ENCODE measurements around the gene SERTAD4. TPM values are rescaled to one million over a fixed set of nuclear protein-coding genes. Genes with fewer than 3 reads are reported as not detected.

SERTAD4 gene
- total and polyA plus RNA-seq, 2 experiments from 2014 or later, result 2.8 to 3.0 TPM

- H3K27ac ChIP-seq, result peak overlapping the region; percentile 82
- H4K20me1 ChIP-seq (ENCODE audit: insufficient read depth, poor library complexity, severe bottlenecking), result no peaks in the 10 kb centered on the region
- TF ChIP-seq EZH2 (IDR thresholded peaks at IDR 0.05; ENCODE audit: borderline replicate concordance), result no peak
- TF ChIP-seq EZH2phosphoT487 (IDR thresholded peaks at IDR 0.05; ENCODE audit: low read depth, severe bottlenecking, unreplicated experiment), result no peak
- no peak for TF ChIP-seq CTCF (IDR thresholded peaks at IDR 0.05; ENCODE audit: poor library complexity)
- H3K27me3 ChIP-seq, result peaks cover 28% of the 10 kb centered on the region
- no peak overlapping the region for H2AFZ ChIP-seq
- H3K4me1 ChIP-seq (ENCODE audit: insufficient read depth), result peaks cover 16% of the 10 kb centered on the region
- WGBS (ENCODE audit: low lambda C conversion rate, missing lambda C conversion rate), result 91% methylated on average over 8 of the region's 8 CpGs
- no peak overlapping the region for H3K4me3 ChIP-seq
- peak overlapping the region; percentile 58 for H3K4me2 ChIP-seq
- H3K9me2 ChIP-seq (replicated peaks; ENCODE audit: insufficient read depth), result no peaks in the 10 kb centered on the region
- DNase-seq (ENCODE audit: low spot score), result no peak
- H3K36me3 ChIP-seq (replicated peaks; ENCODE audit: insufficient read depth, low read depth), result no peaks in the 10 kb centered on the region
- H3K79me2 ChIP-seq, result no peaks in the 10 kb centered on the region
- H3K9me3 ChIP-seq (ENCODE audit: low read depth), result no peaks in the 10 kb centered on the region
Observed at GRCh38 chr1:210237981-210238380, 5.4 kb downstream of the SERTAD4 start.

GRCh38 chr1:210239349-210240111 lies 6.9 kb downstream of the SERTAD4 start:
- Histone ChIP-seq H3K27ac (no peak overlapping the region), H3K4me3 (no peak overlapping the region), H3K9me2 (replicated peaks; ENCODE audit: insufficient read depth) (no peaks in the 10 kb centered on the region), H3K4me2 (no peak overlapping the region), H3K9me3 (ENCODE audit: low read depth) (no peaks in the 10 kb centered on the region), H3K27me3 (peaks cover 23% of the 10 kb centered on the region), H3K79me2 (no peaks in the 10 kb centered on the region), H4K20me1 (ENCODE audit: insufficient read depth, poor library complexity, severe bottlenecking) (no peaks in the 10 kb centered on the region), H2AFZ (no peak overlapping the region), H3K4me1 (ENCODE audit: insufficient read depth) (peaks cover 16% of the 10 kb centered on the region), H3K36me3 (replicated peaks; ENCODE audit: insufficient read depth, low read depth) (no peaks in the 10 kb centered on the region)
- peak; percentile 35 for TF ChIP-seq CTCF (IDR thresholded peaks at IDR 0.05; ENCODE audit: poor library complexity)
- no peak for TF ChIP-seq EZH2 (IDR thresholded peaks at IDR 0.05; ENCODE audit: borderline replicate concordance)
- DNase-seq (ENCODE audit: low spot score), result peak; percentile 57
- WGBS (ENCODE audit: low lambda C conversion rate, missing lambda C conversion rate), result 56% methylated on average over 7 of the region's 7 CpGs

DNA sequence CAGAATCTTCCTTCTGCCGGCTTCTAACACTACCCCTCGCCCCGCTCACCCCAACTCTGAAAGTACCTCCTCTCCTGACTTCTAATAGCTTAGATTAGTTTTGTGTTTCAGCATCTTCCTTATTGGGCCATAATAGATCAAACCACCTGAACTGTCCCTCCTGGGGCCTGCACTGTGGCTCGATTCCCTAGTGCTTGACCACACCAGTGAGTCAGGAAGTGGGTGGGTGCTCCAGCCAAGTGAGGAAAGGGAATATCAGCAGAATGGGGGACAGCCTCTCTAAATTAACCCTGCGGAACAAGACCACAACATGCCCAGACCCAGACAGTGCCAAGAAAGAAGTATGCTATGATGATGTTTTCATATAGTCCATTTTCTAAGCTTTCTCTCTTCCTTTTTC lies 8.5 kb downstream of the SERTAD4 start:
- no peaks in the 10 kb centered on the region for H3K79me2 ChIP-seq
- no peaks in the 10 kb centered on the region for H4K20me1 ChIP-seq (ENCODE audit: insufficient read depth, poor library complexity, severe bottlenecking)
- no peak overlapping the region for H3K27ac ChIP-seq
- no peak overlapping the region for H3K4me3 ChIP-seq
- no peak for TF ChIP-seq CTCF (IDR thresholded peaks at IDR 0.05; ENCODE audit: poor library complexity)
- no peak for TF ChIP-seq EZH2phosphoT487 (IDR thresholded peaks at IDR 0.05; ENCODE audit: low read depth, severe bottlenecking, unreplicated experiment)
- TF ChIP-seq EZH2 (IDR thresholded peaks at IDR 0.05; ENCODE audit: borderline replicate concordance), result no peak
- H3K9me3 ChIP-seq (ENCODE audit: low read depth), result no peaks in the 10 kb centered on the region
- H3K4me1 ChIP-seq (ENCODE audit: insufficient read depth), result peaks cover 16% of the 10 kb centered on the region
- DNase-seq (ENCODE audit: low spot score), result no peak
- H3K36me3 ChIP-seq (replicated peaks; ENCODE audit: insufficient read depth, low read depth), result no peaks in the 10 kb centered on the region
- H3K9me2 ChIP-seq (replicated peaks; ENCODE audit: insufficient read depth), result no peaks in the 10 kb centered on the region
- peaks cover 19% of the 10 kb centered on the region for H3K27me3 ChIP-seq
- no peak overlapping the region for H2AFZ ChIP-seq
- H3K4me2 ChIP-seq, result no peak overlapping the region
- WGBS (ENCODE audit: low lambda C conversion rate, missing lambda C conversion rate), result 94% methylated on average over 5 of the region's 5 CpGs

All from hepatocyte (in vitro differentiated cells).